ENCODE measurements around the gene CYGB.

CYGB gene

DNA sequence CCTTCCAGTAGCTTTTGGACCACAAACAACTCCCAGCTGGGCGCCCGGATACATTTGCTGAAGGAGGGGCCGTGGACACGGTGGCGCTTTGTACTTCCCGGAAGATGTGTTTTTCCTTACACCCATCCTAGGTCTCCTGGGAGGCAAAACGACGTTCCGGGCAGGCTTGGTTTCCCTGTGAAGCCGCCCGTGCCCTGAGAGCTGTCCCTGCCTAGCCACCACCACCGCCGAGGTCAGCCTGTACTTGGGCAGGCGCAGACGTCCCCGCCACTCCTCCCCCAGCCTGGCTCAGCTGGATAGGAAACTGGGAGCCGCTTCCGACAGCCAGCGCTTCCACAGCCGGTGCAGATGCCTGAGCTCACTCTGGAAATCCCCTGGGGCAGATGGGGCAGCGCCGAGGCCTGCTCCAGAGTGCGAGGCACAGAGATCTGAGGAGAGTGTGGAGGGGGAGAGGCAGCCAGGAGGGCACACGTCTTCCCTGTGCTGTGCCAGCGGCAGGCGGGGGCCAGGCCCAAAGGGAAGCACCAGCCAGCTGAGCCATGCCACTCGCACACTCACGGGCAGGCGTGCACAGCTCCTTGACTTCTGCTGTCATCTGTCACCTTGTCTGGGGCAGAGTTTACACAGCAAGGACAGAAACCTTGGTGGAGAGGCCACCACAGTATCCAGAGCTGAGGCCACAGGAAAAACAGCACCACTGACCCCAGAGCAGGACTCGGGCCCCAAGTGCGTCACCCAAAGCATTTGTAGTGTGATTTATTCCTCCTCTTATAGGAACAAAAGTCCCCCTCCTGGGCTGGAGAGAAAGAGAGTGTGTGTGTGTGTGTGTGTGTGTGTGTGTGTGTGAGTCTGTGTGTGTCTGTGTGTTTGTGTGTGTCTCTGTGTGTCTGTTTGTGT is 39.3 kb downstream of the CYGB start:
- no peak for DNase-seq

DNA sequence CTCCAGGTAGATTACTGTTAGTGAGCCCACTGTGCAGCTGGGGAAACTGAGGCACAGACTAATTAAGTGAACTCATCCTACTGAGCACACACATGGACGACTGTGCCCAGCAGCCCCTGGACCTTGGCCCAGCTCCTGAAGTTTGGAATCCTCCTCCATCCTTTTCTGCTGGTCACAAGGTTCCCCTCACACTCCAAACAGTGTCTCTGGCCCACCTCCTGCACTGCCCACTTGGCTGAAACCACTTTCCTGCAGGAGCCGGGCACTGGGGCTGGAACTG is 39.9 kb downstream of the CYGB start:
- DNase-seq, result no peak

DNA sequence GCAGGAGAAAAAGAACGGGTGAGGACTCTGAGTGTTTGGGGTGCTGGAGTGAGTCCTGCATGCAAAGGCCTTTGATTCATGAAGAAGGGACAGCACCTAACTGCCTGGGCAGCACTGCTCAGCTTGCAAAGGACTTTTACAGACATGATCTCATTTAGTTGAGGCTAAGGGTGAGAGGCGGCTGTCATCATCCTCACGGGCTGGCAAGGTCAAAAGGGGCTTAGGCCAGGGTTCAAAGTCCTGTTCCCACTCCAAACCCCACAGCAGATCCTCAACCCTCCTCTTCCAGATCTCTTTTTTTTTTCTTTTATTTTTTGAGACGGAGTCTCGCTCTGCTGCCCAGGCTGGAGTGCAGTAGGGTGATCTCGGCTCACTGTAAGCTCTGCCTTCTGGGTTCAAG is 41.0 kb downstream of the CYGB start:
- no peak for DNase-seq

DNA sequence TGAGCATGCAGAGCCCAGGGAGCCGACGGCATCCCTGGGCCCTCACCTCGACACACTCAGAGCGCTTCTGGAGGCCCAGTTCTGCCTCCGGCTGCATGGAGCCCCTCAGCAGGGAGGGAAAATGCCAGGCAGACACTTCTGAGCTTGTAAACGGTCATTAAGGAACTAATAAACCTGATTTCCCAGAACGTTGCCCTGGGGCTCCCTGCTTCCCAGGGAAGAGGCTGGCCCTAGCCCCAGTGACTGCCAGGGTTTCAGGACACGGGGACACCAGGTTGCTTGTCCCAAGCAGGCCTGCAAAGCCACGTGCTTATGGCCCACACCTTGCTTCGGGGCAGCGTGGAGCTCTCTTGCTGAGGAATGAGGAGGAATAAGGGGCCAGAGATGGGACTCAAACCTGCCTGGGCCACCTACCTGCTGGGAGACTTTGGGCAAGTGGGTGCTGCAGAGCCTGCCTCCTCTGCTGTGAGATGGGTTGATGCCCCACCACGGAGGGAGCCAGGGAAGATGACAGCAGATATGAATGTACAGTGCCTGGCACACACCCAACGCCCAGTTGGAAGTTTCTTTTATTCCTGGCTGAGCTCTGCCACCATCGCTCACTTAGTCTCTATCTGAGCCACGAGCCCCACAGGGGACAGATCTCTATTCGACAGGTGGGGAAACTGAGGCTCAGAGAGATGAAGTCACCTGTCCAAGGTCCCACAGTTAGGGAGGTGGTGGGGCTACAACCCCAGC is 41.7 kb downstream of the CYGB start:
- DNase-seq, result no peak

DNA sequence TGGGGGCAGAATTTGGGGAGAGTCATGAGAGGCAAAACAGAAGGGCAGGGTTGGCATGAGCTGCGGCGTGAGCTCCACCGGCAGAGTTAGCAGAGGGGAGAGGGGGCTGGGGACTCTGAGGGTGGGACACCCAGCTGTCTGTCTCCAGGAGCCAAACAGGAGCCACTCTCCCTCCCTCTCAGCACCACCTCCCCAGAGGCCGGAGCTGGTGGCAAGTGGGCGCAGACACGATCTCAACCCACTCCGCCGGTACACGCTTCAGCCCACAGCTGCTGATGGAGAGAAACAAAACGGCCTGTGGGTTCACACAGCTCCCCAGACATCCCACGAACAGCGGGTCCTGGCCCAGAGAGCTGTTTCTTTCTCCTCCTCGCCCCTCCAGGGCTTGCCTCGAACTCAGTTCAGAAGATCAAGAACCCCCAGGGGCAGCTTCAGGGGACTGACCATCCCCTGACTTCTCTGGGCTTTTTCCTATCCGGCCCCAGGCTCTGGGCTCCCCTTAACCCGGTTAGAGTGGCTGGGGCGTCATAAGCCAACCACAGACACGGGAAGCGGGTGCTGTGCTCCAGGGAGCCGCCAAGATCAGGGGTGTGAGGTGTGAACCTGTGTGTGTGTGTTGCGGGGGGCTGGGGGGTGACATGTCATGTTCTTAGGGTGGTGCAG is 43.9 kb downstream of the CYGB start:
- no peak for DNase-seq

DNA sequence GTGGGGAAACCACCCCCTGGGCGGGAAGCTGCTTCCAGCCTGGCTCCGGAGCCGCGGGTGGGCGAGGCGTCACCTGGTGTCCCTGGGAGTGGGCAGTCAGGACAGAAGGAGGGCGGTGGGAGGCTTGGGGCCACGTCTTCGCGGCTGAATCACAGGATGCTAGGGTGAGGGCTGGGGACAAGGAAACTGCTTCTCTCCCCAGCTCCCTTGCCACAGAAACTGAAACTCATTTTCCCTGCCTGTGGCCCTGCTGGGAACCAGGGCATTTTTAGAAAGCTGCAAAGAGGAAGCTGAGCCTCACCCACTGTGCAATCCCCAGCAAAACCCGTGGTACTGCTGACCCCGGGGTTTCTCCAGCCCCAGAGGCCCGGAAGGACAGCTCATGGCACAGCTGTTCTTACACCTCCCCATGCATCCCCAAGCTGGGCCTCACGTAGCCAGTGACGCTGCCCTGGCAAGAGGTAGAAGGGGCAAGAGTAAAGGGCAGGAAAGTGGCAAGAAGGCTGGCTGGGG is 44.5 kb downstream of the CYGB start:
- DNase-seq, result no peak

DNA sequence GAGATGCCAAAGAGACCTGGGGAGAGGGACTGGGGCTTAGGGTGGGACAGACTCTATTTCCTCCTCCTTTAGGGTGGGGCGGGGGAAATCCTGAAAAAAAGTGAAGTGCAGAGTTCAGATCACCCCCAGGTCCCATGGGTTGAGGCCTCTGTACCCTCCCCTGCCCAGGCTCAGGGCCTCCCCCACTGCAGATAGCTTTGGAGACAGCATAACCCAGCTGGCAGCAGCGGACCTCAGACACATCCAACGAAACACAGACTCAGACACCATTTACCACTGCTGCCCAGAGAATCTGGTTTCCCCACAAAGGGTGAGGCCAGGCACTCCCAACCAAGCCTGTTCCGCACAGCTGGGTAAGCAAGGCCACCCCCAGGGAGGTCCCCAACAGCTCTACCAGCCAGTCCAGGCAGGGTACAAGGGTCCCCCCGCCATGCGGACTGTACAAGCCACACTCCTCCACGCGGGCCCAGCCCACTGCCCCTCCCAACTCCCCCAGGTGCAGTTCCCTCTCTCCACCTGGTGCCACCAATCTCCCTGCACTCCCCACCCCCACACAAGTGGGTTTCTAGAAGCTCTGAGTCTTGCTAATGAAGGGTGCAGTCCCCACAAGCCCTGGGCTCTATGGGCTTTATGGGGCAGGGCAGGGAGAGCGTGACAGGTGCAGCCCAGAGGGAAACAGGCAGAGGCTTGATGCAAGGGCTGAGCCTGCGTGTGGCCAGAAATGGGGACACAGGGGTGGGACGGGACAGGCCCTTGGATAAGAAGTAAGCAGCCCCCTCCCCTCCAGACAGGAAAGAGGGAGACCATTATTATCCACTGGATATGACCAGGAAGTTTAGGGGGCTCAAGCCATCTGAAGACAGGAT is 45.2 kb downstream of the CYGB start:
- DNase-seq, result no peak

DNA sequence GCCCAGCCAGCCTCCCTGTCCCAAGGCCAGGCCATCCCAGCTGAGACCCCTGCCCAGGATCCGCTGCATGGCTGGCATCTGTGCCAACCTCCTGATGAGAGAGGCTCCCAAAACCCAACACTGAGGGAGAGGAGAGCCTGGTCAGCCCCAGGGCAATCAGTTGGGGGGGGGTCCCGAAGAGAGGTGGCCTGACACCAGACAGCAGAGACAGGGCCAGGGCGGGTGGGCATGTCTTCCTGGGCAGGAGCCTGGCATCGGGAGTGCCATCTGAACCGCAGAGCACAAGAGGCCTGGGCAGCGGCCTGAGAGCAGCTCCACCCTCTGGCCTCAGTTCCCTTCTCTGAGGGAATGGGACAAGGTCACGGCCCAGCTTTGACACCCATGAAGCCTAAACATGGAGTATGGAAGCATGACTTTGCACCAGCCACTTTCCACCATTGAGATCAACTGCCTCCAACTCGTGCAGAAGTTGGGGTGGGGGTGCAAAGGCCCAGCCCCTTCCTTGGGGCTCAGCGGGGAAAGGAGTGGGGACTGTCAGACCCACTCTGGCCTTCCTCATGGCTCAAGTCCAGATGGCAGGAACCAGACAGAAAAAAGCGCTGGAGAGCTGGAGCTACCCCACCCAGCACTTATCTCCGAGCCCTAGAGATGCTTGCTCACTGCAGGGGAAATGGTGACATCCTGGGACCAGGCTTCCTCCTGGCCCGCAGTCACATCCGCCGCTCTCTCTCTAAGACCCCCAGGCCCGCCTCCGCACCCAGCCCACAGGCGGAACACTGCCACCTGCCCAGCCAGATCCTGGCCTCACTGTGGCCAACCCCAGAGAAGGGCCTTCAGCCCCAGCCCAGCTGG is 46.0 kb downstream of the CYGB start:
- no peak for DNase-seq

DNA sequence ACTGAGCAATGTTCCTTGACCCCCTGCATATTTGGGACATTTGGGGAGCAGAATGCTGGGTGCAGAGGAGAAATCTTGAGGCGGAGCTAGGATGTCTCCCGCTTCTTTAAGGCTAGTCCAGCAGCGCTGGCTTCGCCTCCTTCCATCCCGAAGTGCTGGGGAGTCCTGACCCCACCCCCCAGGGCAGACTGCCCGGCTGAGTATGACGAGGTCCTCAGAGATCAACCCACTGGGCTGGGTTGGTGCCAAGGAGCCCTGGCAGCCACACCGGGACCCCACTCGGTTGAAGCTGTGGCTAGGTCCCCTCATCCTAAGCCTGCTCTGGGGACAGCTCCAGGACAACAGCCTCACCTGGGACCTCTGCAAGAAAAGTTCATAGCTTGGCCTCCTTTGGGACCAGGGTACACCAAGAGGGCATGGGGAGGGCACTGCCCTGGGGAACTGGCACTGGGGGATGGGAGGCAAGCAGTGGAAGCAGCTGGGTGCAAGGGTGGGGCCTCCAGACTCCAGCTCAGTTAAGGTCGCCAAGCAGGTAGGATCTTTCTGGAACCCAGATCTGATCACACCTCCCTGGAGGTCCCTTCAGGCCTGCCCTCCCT is 47.3 kb downstream of the CYGB start:
- no peak for DNase-seq

DNA sequence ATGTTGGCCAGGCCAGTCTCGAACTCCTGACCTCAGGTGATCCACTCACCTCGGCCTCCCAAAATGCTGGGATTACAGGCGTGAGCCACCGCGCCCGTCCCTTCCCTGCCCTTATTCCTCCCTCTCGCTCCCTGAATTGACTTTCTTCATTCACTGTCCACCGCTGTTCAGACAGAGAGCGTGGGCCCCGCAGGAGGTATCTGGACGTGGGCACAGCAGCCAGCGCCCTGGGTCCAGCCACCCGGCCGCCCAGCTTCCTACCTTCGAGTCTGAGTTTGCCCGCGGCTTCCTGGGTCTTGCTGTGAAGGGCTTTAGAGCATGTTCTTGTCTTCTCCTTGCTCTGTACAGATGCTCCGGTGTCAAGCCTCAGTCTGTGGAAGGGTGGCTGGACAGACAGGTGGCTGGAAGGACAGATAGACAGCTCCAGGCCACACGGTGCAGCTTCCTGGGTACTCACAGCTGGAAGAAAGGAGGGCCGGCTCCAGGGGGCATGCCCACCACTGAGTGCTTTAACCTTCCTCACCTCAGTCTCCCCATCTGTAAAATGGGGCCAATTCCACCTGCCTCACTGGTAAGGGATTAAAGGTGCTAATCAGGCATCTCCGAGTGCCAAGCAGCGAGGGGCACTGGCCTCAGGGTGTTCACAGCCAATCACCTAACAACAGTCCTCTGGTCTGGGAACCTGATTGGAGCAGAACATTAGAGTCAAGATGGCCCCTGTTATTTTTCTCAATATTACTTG is 49.9 kb downstream of the CYGB start:
- no peak for DNase-seq

DNA sequence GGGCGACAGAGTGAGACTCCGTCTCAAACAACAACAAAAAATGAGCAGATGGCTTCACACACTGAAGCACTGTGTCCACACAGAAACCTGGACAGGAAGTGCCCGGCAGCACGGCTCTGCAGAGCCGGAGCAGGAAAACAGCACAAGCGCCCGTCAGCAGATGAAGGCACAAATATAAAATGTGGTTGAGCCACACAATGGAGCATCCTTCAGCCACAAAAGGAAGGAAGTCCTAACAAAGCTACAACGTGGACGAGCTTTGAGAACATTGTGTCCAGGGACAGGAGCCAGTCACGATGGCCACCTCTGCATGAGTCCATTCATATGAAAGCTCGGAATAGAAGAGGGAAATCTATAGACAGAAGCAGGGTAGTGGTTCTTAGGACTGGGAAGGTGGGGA is 51.9 kb downstream of the CYGB start:
- DNase-seq, result no peak

DNA sequence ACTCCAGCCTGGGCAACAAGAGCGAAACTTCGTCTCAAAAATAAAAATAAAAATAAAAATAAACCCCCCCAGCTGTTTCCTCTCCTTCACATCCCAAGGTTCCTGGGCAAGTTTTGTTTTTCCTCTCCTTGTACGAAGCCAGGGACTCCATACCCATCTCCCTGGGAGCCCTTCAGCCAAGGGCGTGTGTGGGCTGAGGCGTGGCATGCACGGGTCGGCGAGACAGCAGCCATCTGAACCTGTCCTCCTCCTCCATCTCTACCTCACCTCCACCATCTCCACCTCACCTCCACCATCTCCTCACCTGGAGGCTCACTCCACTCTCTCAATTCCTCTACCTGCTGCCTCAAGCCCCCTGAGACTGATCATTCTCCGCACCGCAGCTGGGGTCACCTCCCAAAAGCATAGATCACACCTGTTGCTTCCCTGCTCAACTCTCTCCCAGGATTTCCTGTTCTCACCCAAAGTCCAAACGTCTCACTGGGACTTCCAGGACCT is 53.2 kb downstream of the CYGB start:
- no peak for DNase-seq

DNA sequence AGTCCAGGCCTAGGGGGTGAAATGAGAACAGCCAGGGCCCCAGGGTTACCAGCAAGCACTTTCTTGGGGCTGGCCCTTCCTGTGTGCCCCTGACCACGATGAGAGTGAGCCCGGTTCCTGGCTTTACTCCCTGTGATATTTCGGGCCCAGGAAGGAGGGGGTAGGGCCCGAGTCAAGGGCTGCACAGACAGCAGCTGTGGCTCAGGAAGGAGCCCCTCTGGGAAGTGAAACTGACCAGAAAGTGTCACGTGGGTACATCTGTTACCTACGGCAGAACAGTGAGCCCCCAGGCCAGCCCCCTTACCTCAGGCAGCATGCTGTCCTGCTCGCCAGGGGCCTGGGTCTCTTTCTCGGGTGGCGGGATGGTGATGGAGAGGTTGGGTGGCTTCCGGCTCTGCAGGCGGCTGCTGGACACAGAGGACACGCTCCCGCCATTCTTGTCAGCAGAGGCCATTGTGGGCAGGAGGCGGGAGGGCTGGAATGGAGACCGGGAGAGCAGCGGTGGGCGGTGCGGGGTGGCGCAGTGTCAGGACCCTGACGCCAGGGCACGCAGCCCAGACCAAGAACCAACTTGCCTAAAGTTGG is 56.3 kb downstream of the CYGB start:
- DNase-seq, result no peak

DNA sequence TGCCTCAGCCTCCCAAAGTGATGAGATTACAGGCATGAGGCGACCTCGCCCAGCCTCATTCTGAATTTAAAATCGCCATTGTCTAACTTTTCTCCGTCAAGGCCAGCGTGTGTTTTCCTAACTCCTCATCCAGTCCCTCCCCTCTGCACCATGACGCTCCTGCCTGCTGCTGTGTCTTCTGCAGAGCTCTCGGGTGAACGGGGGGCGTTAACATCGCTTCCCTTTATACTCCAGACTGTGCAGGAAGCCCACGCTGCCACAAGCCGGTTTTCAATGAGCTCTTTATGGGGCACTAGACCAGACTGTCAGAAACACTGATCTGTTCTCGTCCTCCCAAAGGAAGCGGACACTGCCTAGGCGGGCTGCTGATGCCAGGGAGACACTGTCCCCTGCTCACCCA is 56.9 kb downstream of the CYGB start:
- DNase-seq, result no peak

DNA sequence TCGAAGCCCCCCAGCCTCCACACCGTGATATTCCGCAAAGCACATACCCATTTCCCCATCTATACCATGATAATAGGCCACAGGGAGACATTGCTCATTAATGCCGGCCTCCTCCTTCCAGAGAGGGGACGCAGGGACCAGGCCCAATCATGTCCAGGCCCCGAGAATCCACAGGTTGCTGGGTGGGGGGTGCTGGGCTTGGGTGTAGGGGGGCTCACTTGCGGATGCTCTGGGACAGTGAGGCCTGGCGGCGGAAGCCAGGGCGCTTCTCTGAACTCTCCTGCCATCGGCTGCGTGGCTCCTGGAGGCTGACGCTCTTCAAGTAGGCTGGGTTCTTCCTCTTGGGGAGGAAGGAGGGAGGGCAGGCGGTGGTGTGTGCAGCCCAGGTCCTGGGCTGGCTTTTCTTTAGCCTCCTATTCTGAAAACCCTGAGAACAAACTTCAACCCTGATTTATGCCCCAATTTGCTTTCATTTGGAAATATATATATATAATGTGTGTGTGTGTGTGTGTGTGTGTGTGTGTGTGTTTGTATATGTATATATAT is 57.9 kb downstream of the CYGB start:
- no peak for DNase-seq

DNA sequence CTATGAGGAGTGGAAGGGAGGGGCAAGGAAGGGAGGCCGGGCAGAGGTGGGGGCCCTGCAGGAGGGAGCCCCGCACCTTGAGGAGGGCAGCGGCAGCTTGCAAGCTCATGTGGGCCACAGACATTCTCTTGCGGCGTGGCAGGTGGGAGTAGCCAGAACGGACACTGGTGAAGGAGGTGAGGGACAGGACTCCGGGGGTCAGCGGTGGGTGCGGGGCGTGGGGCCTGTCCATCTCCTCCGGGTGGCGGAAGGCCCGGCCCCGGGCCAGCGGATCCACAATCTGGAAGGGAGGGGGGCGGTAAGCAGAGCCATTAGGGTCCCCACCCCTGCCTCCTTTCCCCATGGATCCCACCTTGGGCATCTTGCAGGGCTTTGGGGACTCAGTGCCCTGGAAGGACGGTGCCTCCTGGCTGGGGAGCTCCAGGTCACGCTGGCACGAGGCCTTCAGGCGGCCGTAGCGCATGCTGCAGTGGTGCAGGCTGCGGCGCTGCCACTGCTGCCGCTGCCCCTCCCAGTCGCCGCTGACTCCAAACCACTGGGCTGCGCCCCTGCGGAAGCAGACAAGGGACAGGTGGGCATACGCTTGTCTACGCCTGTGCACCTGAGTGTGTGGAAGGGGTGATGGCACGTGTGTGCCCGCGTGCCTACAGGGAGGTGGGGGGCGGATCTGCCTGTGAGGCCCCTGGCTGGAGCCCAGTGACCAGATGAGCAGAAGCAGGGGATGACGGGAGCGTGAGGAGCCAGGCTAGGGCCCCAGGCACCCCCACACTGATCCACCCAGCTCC is 58.6 kb downstream of the CYGB start:
- DNase-seq, result no peak

DNA sequence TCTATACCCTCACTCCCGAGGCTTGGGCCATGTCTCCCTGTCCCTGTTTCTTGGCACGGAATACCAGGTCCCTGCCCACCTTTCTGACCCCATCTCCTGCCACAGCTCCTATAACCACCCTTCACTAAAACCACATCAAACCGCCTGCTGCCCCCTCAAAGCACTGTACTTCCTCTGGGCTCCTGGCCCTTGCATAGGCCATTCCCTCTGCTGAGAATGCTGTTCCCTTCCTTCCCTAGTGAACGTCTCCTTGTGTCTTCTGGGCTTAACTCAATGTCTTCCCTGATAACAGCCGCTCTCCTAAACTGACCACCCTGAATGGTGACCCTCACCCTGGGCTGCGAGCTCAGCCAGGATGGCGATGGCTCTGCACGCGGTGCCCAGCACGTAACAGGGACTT is 59.4 kb downstream of the CYGB start:
- no peak for DNase-seq

DNA sequence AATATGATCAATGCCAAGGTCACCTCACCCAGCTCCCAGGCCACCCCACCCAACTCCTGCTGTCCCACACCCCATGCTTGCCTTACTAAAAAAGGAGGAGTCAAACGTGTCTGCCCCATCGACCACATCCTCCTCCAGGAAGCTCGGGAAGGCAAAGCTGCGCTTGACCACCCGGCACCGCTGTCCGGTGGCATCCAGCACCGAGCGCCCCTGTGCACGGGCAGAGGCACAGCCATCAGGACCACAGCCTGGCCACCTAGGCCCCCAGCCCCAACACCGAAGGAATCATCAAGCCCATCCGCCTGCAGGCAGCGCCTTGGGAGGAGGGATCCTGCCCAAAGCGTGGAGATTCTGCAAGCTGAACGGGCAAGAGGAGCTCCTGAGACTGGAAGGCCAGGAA is 59.9 kb downstream of the CYGB start:
- no peak for DNase-seq

Measured in NCI-H1048 (cell line).